ENCODE data around the gene FRA10AC1. TPM values are rescaled to one million over a fixed set of nuclear protein-coding genes. Genes with fewer than 3 reads are reported as not detected.

FRA10AC1 gene
- total and polyA plus RNA-seq, 2 of the 13 experiments (the other 11 are each of a cell fraction or from before 2014, with no cell fraction given), result 5.3 to 7.4 TPM

GRCh38 chr10:93656155-93656554, 46.2 kb downstream of the FRA10AC1 start:
- H3K9ac ChIP-seq (ENCODE audit: insufficient read depth, low read depth, low read length), result no peak overlapping the region
- ATAC-seq, result no peak
- H3K79me2 ChIP-seq (ENCODE audit: insufficient read depth, low read length), result no peaks in the 10 kb centered on the region
- 92% methylated on average over 1 of the region's 1 CpG for WGBS (ENCODE audit: low lambda C conversion rate)
- H2AFZ ChIP-seq (ENCODE audit: low read length), result no peak overlapping the region
- DNase-seq (ENCODE audit: low spot score), result no peak
- H4K20me1 ChIP-seq (ENCODE audit: insufficient read depth, low read length), result no peaks in the 10 kb centered on the region
- H3K4me2 ChIP-seq (ENCODE audit: low read depth, low read length), result no peak overlapping the region
- BruUV-seq (replicated peaks), result no TSS peak
- no peaks in the 10 kb centered on the region for H3K36me3 ChIP-seq (replicated peaks in 1 of 2; ENCODE audit: control insufficient read depth in 1 of 2, insufficient read depth in 2 of 2, low read length in 2 of 2)
- H3K27me3 ChIP-seq (ENCODE audit: control insufficient read depth in 1 of 2, insufficient read depth in 2 of 2, low read length in 2 of 2), result no peaks in the 10 kb centered on the region
- in situ Hi-C loops (cut with HindIII; ENCODE audit: extremely low pct_ligation_motif_present, low pct_unique_long_range_greater_than_20kb) (no loop called here), intact Hi-C loops (cut with micrococcal nuclease; ENCODE audit: unreplicated experiment) (no loop called here)
- no peak overlapping the region for H3K4me3 ChIP-seq (replicated peaks in 1 of 3; ENCODE audit: insufficient read depth in 1 of 3, low read depth in 2 of 3, low read length in 3 of 3)
- ChIA-PET POLR2A (no interaction called here), CTCF (ENCODE audit: low intra/inter-chr PET ratio, low total read pairs) (no interaction called here)
- H3K9me3 ChIP-seq (ENCODE audit: low read length), result no peaks in the 10 kb centered on the region
- H3K27ac ChIP-seq (ENCODE audit: extremely low read length, insufficient read depth, low read length), result no peak overlapping the region
- FAIRE-seq, result no peak
- H3K4me1 ChIP-seq (ENCODE audit: insufficient read depth, low read length), result peaks cover 6% of the 10 kb centered on the region
- TF ChIP-seq, protein P1, sequence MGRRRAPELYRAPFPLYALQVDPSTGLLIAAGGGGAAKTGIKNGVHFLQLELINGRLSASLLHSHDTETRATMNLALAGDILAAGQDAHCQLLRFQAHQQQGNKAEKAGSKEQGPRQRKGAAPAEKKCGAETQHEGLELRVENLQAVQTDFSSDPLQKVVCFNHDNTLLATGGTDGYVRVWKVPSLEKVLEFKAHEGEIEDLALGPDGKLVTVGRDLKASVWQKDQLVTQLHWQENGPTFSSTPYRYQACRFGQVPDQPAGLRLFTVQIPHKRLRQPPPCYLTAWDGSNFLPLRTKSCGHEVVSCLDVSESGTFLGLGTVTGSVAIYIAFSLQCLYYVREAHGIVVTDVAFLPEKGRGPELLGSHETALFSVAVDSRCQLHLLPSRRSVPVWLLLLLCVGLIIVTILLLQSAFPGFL (CRISPR knock-in tag; IDR thresholded peaks at IDR 0.05), result no peak
- no peak for TF ChIP-seq MTF1 (CRISPR knock-in tag; IDR thresholded peaks at IDR 0.05)
- TF ChIP-seq HNRNPH1 (optimal IDR thresholded peaks at IDR 0.05; ENCODE audit: low read depth, low read length), result no peak
- no peak for TF ChIP-seq CEBPB (IDR thresholded peaks at IDR 0.05; ENCODE audit: borderline replicate concordance, low read depth, low read length)
- TF ChIP-seq ZBTB33 (CRISPR knock-in tag; IDR thresholded peaks at IDR 0.05), result no peak
- no peak for TF ChIP-seq CHD4 (IDR thresholded peaks at IDR 0.05; ENCODE audit: borderline replicate concordance, low read length)
- no peak for TF ChIP-seq MAFG (CRISPR knock-in tag; IDR thresholded peaks at IDR 0.05)
- TF ChIP-seq, protein P2, sequence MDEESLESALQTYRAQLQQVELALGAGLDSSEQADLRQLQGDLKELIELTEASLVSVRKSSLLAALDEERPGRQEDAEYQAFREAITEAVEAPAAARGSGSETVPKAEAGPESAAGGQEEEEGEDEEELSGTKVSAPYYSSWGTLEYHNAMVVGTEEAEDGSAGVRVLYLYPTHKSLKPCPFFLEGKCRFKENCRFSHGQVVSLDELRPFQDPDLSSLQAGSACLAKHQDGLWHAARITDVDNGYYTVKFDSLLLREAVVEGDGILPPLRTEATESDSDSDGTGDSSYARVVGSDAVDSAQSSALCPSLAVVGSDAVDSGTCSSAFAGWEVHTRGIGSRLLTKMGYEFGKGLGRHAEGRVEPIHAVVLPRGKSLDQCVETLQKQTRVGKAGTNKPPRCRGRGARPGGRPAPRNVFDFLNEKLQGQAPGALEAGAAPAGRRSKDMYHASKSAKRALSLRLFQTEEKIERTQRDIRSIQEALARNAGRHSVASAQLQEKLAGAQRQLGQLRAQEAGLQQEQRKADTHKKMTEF (CRISPR knock-in tag; IDR thresholded peaks at IDR 0.05), result no peak
- TF ChIP-seq ZNF121 (CRISPR knock-in tag; IDR thresholded peaks at IDR 0.05), result no peak
- no peak for TF ChIP-seq PHF21A (CRISPR knock-in tag; IDR thresholded peaks at IDR 0.05)
- no peak for TF ChIP-seq ARID4A (CRISPR knock-in tag; IDR thresholded peaks at IDR 0.05; ENCODE audit: borderline replicate concordance)
- TF ChIP-seq HMG20B (CRISPR knock-in tag; conservative IDR thresholded peaks at IDR 0.05), result no peak
- no peak for TF ChIP-seq ZNF550 (CRISPR knock-in tag; IDR thresholded peaks at IDR 0.05; ENCODE audit: borderline replicate concordance)
- no peak for TF ChIP-seq REPIN1 (CRISPR knock-in tag; IDR thresholded peaks at IDR 0.05; ENCODE audit: borderline replicate concordance, low read depth)
- TF ChIP-seq NFYC (CRISPR knock-in tag; IDR thresholded peaks at IDR 0.05), result no peak
- no peak for TF ChIP-seq ZFP1 (CRISPR knock-in tag; IDR thresholded peaks at IDR 0.05)
- TF ChIP-seq PBX3 (CRISPR knock-in tag; IDR thresholded peaks at IDR 0.05; ENCODE audit: borderline replicate concordance), result no peak

All from HepG2 (cell line).